Regular cardiac myocyte (primary cell): ENCODE results near the gene MTHFD1L. TPM values are rescaled to one million over a fixed set of nuclear protein-coding genes. Genes with fewer than 3 reads are reported as not detected.

ENCODE experiments used
- total RNA-seq: library from RNA; depleted of rRNA; stranded (reverse); fragments of >200 nt; gene quantifications from 2 replicates; pipeline ENCODE4 v1.2.3, GENCODE V29; 2014

MTHFD1L gene
- total RNA-seq = 72.9 and 86.8 TPM in 2 replicates

GRCh38 chr6:150865406-150866146 lies at the start of gene MTHFD1L:
Gene MTHFD1L, plus strand, starts transcription at chr6:150865702. Its CDS starts 121 bp downstream, at chr6:150865823.

